GM19193 (cell line): ENCODE results near the gene RPS8.

ENCODE experiments used
- POLR2A ChIP-seq: IDR thresholded peaks from 4 replicates; pipeline ENCODE4 v1.6.1; 2011; ENCODE audit not compliant: insufficient read depth, insufficient read length; ENCODE audit errors: extremely low read depth

The RPS8 gene

GRCh38 chr1:44790968-44791801, 15.8 kb downstream of the RPS8 start:
- TF ChIP-seq POLR2A = no peak

GRCh38 chr1:44792736-44793502, 17.6 kb downstream of the RPS8 start:
- no peak for TF ChIP-seq POLR2A

GRCh38 chr1:44798481-44799365, 23.4 kb downstream of the RPS8 start:
- no peak for TF ChIP-seq POLR2A

- peak; percentile 96 for TF ChIP-seq POLR2A
Measured at GRCh38 chr1:44799770-44800584, 24.6 kb downstream of the RPS8 start, which contains the start of gene PLK3. PLK3 (plus strand) TSS chr1:44800377; CDS start chr1:44800464, 87 bp downstream.

GRCh38 chr1:44801491-44802305, 26.4 kb downstream of the RPS8 start:
- TF ChIP-seq POLR2A = no peak

GRCh38 chr1:44802306-44803061, 27.1 kb downstream of the RPS8 start:
- no peak for TF ChIP-seq POLR2A

GRCh38 chr1:44803062-44803311, 27.6 kb downstream of the RPS8 start:
- no peak for TF ChIP-seq POLR2A

GRCh38 chr1:44803312-44804095, 28.2 kb downstream of the RPS8 start:
- TF ChIP-seq POLR2A = no peak

GRCh38 chr1:44805311-44806024, 30.1 kb downstream of the RPS8 start:
- no peak for TF ChIP-seq POLR2A

- TF ChIP-seq POLR2A = no peak
Measured at GRCh38 chr1:44806025-44806703, 30.8 kb downstream of the RPS8 start.
